ENCODE results near the gene ATOX1. TPM values are rescaled to one million over a fixed set of nuclear protein-coding genes. Genes with fewer than 3 reads are reported as not detected.

ATOX1 gene
- total RNA-seq, 4 donors from 2014 or later: 61.6 to 145 (median 74.6) TPM

DNA sequence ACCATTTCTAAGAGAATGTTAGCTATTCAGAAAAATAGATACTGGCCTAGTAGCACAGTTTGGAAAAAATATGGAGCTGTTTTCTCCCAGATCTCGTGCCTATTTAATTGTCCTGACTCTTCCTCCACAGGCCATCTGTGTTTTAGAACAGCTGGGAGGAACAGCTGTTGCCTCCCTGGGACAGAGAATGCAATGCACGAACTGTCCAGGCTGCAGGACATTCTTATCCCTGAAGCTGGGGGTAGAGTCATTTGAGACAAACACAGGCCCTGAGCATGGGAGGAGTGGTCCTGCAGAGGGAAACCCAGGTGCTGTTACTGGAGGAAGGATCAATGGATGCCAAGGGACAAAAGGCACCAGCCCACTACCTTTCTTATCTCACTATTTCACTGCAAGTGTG is 50.9 kb downstream of the ATOX1 start:
- Histone ChIP-seq H3K27ac (no peak overlapping the region), H3K4me1 (no peaks in the 10 kb centered on the region), H3K27me3 (no peaks in the 10 kb centered on the region), H3K9me3 (no peaks in the 10 kb centered on the region), H3K4me3 (no peak overlapping the region), H3K36me3 (no peaks in the 10 kb centered on the region)
- TF ChIP-seq, protein P1, sequence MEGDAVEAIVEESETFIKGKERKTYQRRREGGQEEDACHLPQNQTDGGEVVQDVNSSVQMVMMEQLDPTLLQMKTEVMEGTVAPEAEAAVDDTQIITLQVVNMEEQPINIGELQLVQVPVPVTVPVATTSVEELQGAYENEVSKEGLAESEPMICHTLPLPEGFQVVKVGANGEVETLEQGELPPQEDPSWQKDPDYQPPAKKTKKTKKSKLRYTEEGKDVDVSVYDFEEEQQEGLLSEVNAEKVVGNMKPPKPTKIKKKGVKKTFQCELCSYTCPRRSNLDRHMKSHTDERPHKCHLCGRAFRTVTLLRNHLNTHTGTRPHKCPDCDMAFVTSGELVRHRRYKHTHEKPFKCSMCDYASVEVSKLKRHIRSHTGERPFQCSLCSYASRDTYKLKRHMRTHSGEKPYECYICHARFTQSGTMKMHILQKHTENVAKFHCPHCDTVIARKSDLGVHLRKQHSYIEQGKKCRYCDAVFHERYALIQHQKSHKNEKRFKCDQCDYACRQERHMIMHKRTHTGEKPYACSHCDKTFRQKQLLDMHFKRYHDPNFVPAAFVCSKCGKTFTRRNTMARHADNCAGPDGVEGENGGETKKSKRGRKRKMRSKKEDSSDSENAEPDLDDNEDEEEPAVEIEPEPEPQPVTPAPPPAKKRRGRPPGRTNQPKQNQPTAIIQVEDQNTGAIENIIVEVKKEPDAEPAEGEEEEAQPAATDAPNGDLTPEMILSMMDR (IDR thresholded peaks at IDR 0.05): no peak
- TF ChIP-seq POLR2A (IDR thresholded peaks at IDR 0.05) (no peak), POLR2AphosphoS5 (IDR thresholded peaks at IDR 0.05) (no peak), EP300 (IDR thresholded peaks at IDR 0.05) (no peak)
- 29 to 67% methylated on average over 1 of the region's 2 CpGs for WGBS, 2 donors (ENCODE audit: low coverage in 1 of 2)
- no peak for ATAC-seq

DNA sequence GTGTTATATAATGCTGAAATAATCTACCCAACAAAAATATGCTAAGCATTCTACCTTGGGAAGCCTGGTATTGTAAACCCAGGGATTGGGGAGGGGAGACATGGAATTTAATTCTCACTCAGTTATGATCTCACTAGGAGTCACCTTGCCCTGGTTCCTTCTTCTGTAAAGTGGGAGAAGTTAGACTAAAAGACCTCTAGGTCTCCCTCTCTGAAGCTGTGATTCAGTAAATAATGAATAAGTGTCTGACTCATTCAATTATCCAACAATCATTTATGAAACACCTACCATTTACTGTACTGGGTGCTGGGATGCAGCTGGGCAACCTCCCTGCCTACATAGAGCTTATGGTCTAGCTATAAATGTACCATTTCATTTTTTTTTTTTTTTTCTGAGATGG is 51.5 kb downstream of the ATOX1 start:
- no peak overlapping the region for H3K4me3 ChIP-seq
- no peaks in the 10 kb centered on the region for H3K36me3 ChIP-seq
- no peaks in the 10 kb centered on the region for H3K4me1 ChIP-seq
- no peaks in the 10 kb centered on the region for H3K9me3 ChIP-seq
- no peak overlapping the region for H3K27ac ChIP-seq
- H3K27me3 ChIP-seq: no peaks in the 10 kb centered on the region
- no peak for TF ChIP-seq EP300 (IDR thresholded peaks at IDR 0.05)
- no peak for TF ChIP-seq POLR2AphosphoS5 (IDR thresholded peaks at IDR 0.05)
- TF ChIP-seq POLR2A (IDR thresholded peaks at IDR 0.05): no peak
- no peak for ATAC-seq

GRCh38 chr5:151703780-151704179 is 54.7 kb downstream of the ATOX1 start:
- TF ChIP-seq, protein P1 (IDR thresholded peaks at IDR 0.05): no peak
- TF ChIP-seq POLR2A (IDR thresholded peaks at IDR 0.05): no peak
- TF ChIP-seq EP300 (IDR thresholded peaks at IDR 0.05): no peak
- TF ChIP-seq POLR2AphosphoS5 (IDR thresholded peaks at IDR 0.05): no peak
- Histone ChIP-seq H3K27me3 (no peaks in the 10 kb centered on the region), H3K36me3 (no peaks in the 10 kb centered on the region), H3K27ac (no peak overlapping the region), H3K9me3 (no peaks in the 10 kb centered on the region), H3K4me1 (peaks cover 0 to 20% (median 2%) of the 10 kb centered on the region in 3 donors), H3K4me3 (no peak overlapping the region)
- ATAC-seq: no peak
- 75 to 78% methylated on average over 1 of the region's 1 CpG for WGBS, 2 donors (ENCODE audit: low coverage in 1 of 2)

DNA sequence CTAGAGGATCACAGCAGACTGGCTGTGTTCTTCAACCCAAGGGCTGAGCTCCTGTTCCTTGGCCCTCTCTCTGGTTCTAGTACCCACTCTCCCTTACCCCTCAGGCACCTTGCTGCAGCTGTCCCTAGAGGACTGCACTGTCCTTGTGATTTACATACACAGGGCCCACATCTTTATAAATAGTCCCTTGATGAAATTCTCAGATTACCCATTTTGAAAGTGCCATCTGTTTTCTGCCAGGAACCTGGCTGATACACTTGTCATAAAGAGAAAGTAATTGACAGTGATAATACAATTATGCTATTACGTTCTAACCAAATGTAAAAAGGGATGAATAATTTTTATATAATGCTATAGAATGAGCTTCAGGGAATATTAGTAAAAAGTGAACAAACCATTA is 55.2 kb downstream of the ATOX1 start:
- H3K9me3 ChIP-seq: no peaks in the 10 kb centered on the region
- H3K27me3 ChIP-seq: no peaks in the 10 kb centered on the region
- peak overlapping the region in 1 of 4 donors; percentile 25 for H3K27ac ChIP-seq
- WGBS, 2 donors (ENCODE audit: low coverage in 1 of 2): 50 to 69% methylated on average over 1 of the region's 1 CpG
- H3K4me3 ChIP-seq: no peak overlapping the region
- TF ChIP-seq, protein P1 (IDR thresholded peaks at IDR 0.05): no peak
- TF ChIP-seq POLR2AphosphoS5 (IDR thresholded peaks at IDR 0.05): no peak
- TF ChIP-seq EP300 (IDR thresholded peaks at IDR 0.05): no peak
- TF ChIP-seq POLR2A (IDR thresholded peaks at IDR 0.05): no peak
- no peak for ATAC-seq
- H3K36me3 ChIP-seq: no peaks in the 10 kb centered on the region
- peaks cover 0 to 25% (median 4%) of the 10 kb centered on the region in 3 donors for H3K4me1 ChIP-seq

GRCh38 chr5:151700820-151701219 is 57.6 kb downstream of the ATOX1 start:
- ATAC-seq: no peak
- Histone ChIP-seq H3K4me3 (no peak overlapping the region), H3K27ac (no peak overlapping the region), H3K9me3 (no peaks in the 10 kb centered on the region), H3K36me3 (no peaks in the 10 kb centered on the region), H3K27me3 (no peaks in the 10 kb centered on the region), H3K4me1 (peaks cover 0 to 48% (median 7%) of the 10 kb centered on the region in 3 donors)
- TF ChIP-seq POLR2A (IDR thresholded peaks at IDR 0.05) (no peak), EP300 (IDR thresholded peaks at IDR 0.05) (no peak), POLR2AphosphoS5 (IDR thresholded peaks at IDR 0.05) (no peak)
- TF ChIP-seq, protein P1 (IDR thresholded peaks at IDR 0.05): no peak
